BJ (cell line): ENCODE measurements around the gene CMPK2. TPM values are rescaled to one million over a fixed set of nuclear protein-coding genes. Genes with fewer than 3 reads are reported as not detected.

Experiments used
- CTCF ChIA-PET: fragments of 350-600 bp; formaldehyde crosslinking; extraction: SDS; loops from one replicate; lab custom pipeline; 2021; ENCODE audit warnings: antibody characterized with exemption, inconsistent platforms; lab: Yijun Ruan, JAX
- POLR2A ChIA-PET: fragments of 300-600 bp; sonication (Branson Sonifier 250); formaldehyde crosslinking; extraction: SDS; loops from one replicate; lab custom pipeline; 2021; ENCODE audit warnings: antibody characterized with exemption; lab: Charles Lee
- DNase-seq: peaks from one replicate; pipeline ENCODE4 v3.0.0-alpha.2; 2011; ENCODE audit warnings: low read depth
- H3K27me3 ChIP-seq: 2 replicates; pipeline ENCODE4 v1.6.0; 2011; ENCODE audit warnings: low read length; ENCODE audit not compliant: control insufficient read depth, insufficient read depth
- H3K36me3 ChIP-seq: 2 replicates; pipeline ENCODE4 v1.5.1; 2011; ENCODE audit warnings: low read length; ENCODE audit not compliant: control insufficient read depth, insufficient read depth
- H3K4me3 ChIP-seq: 2 replicates; pipeline ENCODE4 v1.5.1; 2011; ENCODE audit warnings: low read depth, mild to moderate bottlenecking, control low read depth, low read length
- CTCF ChIP-seq: IDR thresholded peaks from 2 replicates; pipeline ENCODE4 v1.5.1; 2011; ENCODE audit warnings: low read depth, mild to moderate bottlenecking, control low read depth, inconsistent platforms, low read length, moderate library complexity; ENCODE audit not compliant: insufficient read depth
- polyA plus RNA-seq: library from polyadenylated mRNA; depleted of rRNA; stranded (reverse); fragments of >200 nt; gene quantifications from 2 replicates; pipeline ENCODE4 v1.2.3, GENCODE V29; 2011; rRNA removed

CMPK2 gene
- polyA plus RNA-seq, 1 experiment: 0.66 TPM

- ChIA-PET CTCF (no interaction called here), POLR2A (no interaction called here)
- DNase-seq: no peak
- Histone ChIP-seq H3K36me3 (no peaks in the 10 kb centered on the region), H3K4me3 (no peak overlapping the region), H3K27me3 (no peaks in the 10 kb centered on the region)
- TF ChIP-seq CTCF: no peak
These were observed 59.1 kb downstream of the CMPK2 start for GRCh38 chr2:6806604-6807003.

- Histone ChIP-seq H3K4me3 (no peak overlapping the region), H3K27me3 (no peaks in the 10 kb centered on the region), H3K36me3 (no peaks in the 10 kb centered on the region)
- ChIA-PET CTCF (no interaction called here), POLR2A (no interaction called here)
- DNase-seq: no peak
- TF ChIP-seq CTCF: no peak
These were observed 65.2 kb downstream of the CMPK2 start for GRCh38 chr2:6800553-6800952.

Other genes starting within 250 kb of the CMPK2 start
- 0.05 and 0.22 TPM in 2 replicates for gene RSAD2, start 11.9 kb upstream of the CMPK2 start, polyA plus RNA-seq
- 0.12 and 0.16 TPM in 2 replicates for gene RNF144A, start 51.5 kb upstream of the CMPK2 start, polyA plus RNA-seq